Calu3 (cell line): ENCODE measurements around the gene OTOA. TPM values are rescaled to one million over a fixed set of nuclear protein-coding genes. Genes with fewer than 3 reads are reported as not detected.

Experiments
- BruUV-seq: library from RNA; stranded (reverse); fragments of 400-500 nt; replicated peaks from 2 replicates; lab custom pipeline; 2021; lab: Mats Ljungman, UMichigan
- CTCF ChIA-PET: fragments of 300-600 bp; sonication (Branson Sonifier 250); formaldehyde crosslinking; loops from one replicate; lab custom pipeline; 2022; ENCODE audit warnings: antibody characterized with exemption; lab: Charles Lee
- DNase-seq: peaks from one replicate; pipeline ENCODE4 v3.0.0; 2022
- H3K27ac Mint-ChIP-seq: one replicate; pipeline ENCODE4 v1.8.0; 2022; ENCODE audit warnings: mixed read lengths; ENCODE audit not compliant: unreplicated experiment
- H3K27me3 Mint-ChIP-seq: one replicate; pipeline ENCODE4 v1.8.0; 2022; ENCODE audit warnings: mixed read lengths; ENCODE audit not compliant: unreplicated experiment
- H3K36me3 Mint-ChIP-seq: one replicate; pipeline ENCODE4 v1.8.0; 2022; ENCODE audit warnings: mild to moderate bottlenecking, moderate library complexity, mixed read lengths; ENCODE audit not compliant: insufficient read depth, unreplicated experiment
- H3K4me1 Mint-ChIP-seq: one replicate; pipeline ENCODE4 v1.8.0; 2022; ENCODE audit warnings: mild to moderate bottlenecking, low read depth, mixed read lengths; ENCODE audit not compliant: unreplicated experiment
- H3K4me3 Mint-ChIP-seq: one replicate; pipeline ENCODE4 v1.8.0; 2022; ENCODE audit warnings: mild to moderate bottlenecking, low read depth, moderate library complexity, mixed read lengths; ENCODE audit not compliant: unreplicated experiment
- H3K9me3 Mint-ChIP-seq: one replicate; pipeline ENCODE4 v1.8.0; 2022; ENCODE audit warnings: low read depth, mixed read lengths; ENCODE audit not compliant: unreplicated experiment
- CTCF ChIP-seq: fragments of 200-600 bp; IDR thresholded peaks from one replicate; pipeline ENCODE4 v1.8.0; 2022; ENCODE audit warnings: antibody characterized with exemption; ENCODE audit not compliant: unreplicated experiment
- intact Hi-C: fragments of 100-400 bp; cut with micrococcal nuclease; formaldehyde crosslinking; loops from one replicate; pipeline ENCODE4 v1.10.0; 2022; ENCODE audit not compliant: unreplicated experiment
- total RNA-seq: library from RNA; stranded (reverse); gene quantifications from 2 replicates; pipeline ENCODE4 v1.2.3, GENCODE V29; 2022

Gene OTOA
- total RNA-seq, 1 experiment from 2014 or later, result 0.40 TPM

GRCh38 chr16:21639493-21639892 is 24.3 kb upstream of the OTOA start:
- no peak overlapping the region for H3K4me3 Mint-ChIP-seq
- BruUV-seq, result no TSS peak
- intact Hi-C loops, result no loop called here
- H3K9me3 Mint-ChIP-seq, result no peaks in the 10 kb centered on the region
- DNase-seq, result no peak
- peaks cover 14% of the 10 kb centered on the region for H3K36me3 Mint-ChIP-seq
- H3K27me3 Mint-ChIP-seq, result no peaks in the 10 kb centered on the region
- CTCF ChIA-PET, result interaction anchor here (0.5 to 1.0 kb wide), 2 partner anchors 32 to 55 kb away, joined by 3 read pairs; no protein-coding TSS in a partner anchor
- H3K4me1 Mint-ChIP-seq, result peaks cover 24% of the 10 kb centered on the region
- H3K27ac Mint-ChIP-seq, result no peak overlapping the region
- no peak for TF ChIP-seq CTCF

- peaks cover 4% of the 10 kb centered on the region for H3K36me3 Mint-ChIP-seq
- DNase-seq, result no peak
- CTCF ChIA-PET, result no interaction called here
- intact Hi-C loops, result loop anchor here (5.0 kb wide), 1 partner anchor 40 kb away; no protein-coding TSS in a partner anchor
- BruUV-seq, result no TSS peak
- TF ChIP-seq CTCF, result no peak
- H3K4me3 Mint-ChIP-seq, result no peak overlapping the region
- no peaks in the 10 kb centered on the region for H3K27me3 Mint-ChIP-seq
- peaks cover 14% of the 10 kb centered on the region for H3K4me1 Mint-ChIP-seq
- no peak overlapping the region for H3K27ac Mint-ChIP-seq
- no peaks in the 10 kb centered on the region for H3K9me3 Mint-ChIP-seq
Observed at GRCh38 chr16:21641916-21642315, 21.9 kb upstream of the OTOA start.

- TF ChIP-seq CTCF, result no peak
- CTCF ChIA-PET, result no interaction called here
- intact Hi-C loops, result loop anchor here (5.0 kb wide), 1 partner anchor 41 kb away; no protein-coding TSS in a partner anchor
Observed at GRCh38 chr16:21642861-21643260, 20.9 kb upstream of the OTOA start.

GRCh38 chr16:21643785-21644184 is 20.0 kb upstream of the OTOA start:
- no peak overlapping the region for H3K27ac Mint-ChIP-seq
- TF ChIP-seq CTCF, result no peak
- no peaks in the 10 kb centered on the region for H3K9me3 Mint-ChIP-seq
- no peaks in the 10 kb centered on the region for H3K27me3 Mint-ChIP-seq
- H3K36me3 Mint-ChIP-seq, result no peaks in the 10 kb centered on the region
- H3K4me3 Mint-ChIP-seq, result no peak overlapping the region
- DNase-seq, result no peak
- CTCF ChIA-PET, result interaction anchor here (0.6 kb wide), 1 partner anchor 51 kb away, joined by 3 read pairs; no protein-coding TSS in a partner anchor
- BruUV-seq, result no TSS peak
- peaks cover 4% of the 10 kb centered on the region for H3K4me1 Mint-ChIP-seq
- intact Hi-C loops, result loop anchor here (5.0 kb wide), 1 partner anchor 41 kb away; no protein-coding TSS in a partner anchor

More at GRCh38 chr16:21642861-21643260, 20.9 kb upstream of the OTOA start:
- Mint-ChIP-seq H3K27ac (no peak overlapping the region), H3K27me3 (no peaks in the 10 kb centered on the region), H3K9me3 (no peaks in the 10 kb centered on the region), H3K4me3 (no peak overlapping the region), H3K36me3 (peaks cover 4% of the 10 kb centered on the region), H3K4me1 (peaks cover 14% of the 10 kb centered on the region)
- DNase-seq, result no peak
- no TSS peak for BruUV-seq
